ENCODE results near the gene CCDC141.

DNA sequence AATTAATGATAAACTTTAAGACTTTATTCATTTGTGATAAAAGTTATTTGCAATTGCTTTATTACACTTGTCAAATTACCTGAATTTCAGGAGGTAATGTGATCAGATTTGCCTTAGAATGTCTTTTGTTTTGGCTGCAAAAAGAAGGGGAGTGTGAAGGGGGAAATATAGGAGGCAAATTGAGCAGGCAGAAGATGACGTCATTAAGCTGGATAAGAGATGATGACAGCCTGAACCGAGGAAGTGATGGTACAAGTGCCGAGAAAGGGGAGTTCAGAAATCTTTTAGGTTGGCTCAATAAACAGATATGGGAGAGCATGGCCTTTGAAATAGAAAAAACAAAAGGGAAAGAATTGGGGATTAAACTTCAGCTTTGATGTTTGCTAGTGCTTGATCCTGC, 169.7 kb downstream of the CCDC141 start:
- TF ChIP-seq, protein P1, sequence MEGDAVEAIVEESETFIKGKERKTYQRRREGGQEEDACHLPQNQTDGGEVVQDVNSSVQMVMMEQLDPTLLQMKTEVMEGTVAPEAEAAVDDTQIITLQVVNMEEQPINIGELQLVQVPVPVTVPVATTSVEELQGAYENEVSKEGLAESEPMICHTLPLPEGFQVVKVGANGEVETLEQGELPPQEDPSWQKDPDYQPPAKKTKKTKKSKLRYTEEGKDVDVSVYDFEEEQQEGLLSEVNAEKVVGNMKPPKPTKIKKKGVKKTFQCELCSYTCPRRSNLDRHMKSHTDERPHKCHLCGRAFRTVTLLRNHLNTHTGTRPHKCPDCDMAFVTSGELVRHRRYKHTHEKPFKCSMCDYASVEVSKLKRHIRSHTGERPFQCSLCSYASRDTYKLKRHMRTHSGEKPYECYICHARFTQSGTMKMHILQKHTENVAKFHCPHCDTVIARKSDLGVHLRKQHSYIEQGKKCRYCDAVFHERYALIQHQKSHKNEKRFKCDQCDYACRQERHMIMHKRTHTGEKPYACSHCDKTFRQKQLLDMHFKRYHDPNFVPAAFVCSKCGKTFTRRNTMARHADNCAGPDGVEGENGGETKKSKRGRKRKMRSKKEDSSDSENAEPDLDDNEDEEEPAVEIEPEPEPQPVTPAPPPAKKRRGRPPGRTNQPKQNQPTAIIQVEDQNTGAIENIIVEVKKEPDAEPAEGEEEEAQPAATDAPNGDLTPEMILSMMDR (IDR thresholded peaks at IDR 0.05), result no peak
- no peak for TF ChIP-seq POLR2AphosphoS5 (IDR thresholded peaks at IDR 0.05)
- TF ChIP-seq POLR2A (IDR thresholded peaks at IDR 0.05), result no peak

Measured in breast epithelium (tissue), 3 donors.